BE2C (cell line): Measurements from ENCODE around the gene ZBTB45.

Experiments used
- DNase-seq: peaks from one replicate; pipeline ENCODE4 v3.0.0-alpha.2; 2020
- H3K27me3 ChIP-seq: fragments of 250-450 bp; sonication (Bioruptor Pico); 2 replicates; pipeline ENCODE4 v1.5.1; 2020; ENCODE audit warnings: mild to moderate bottlenecking
- H3K36me3 ChIP-seq: fragments of 250-450 bp; sonication (Bioruptor Pico); 2 replicates; pipeline ENCODE4 v1.5.1; 2020; ENCODE audit warnings: mild to moderate bottlenecking
- H3K4me1 ChIP-seq: fragments of 250-450 bp; sonication (Bioruptor Pico); 2 replicates; pipeline ENCODE4 v1.5.1; 2020
- H3K4me3 ChIP-seq: 2 replicates; pipeline ENCODE4 v1.5.1; 2011; ENCODE audit warnings: low read depth, low read length
- H3K9me3 ChIP-seq: fragments of 250-450 bp; sonication (Bioruptor Pico); 2 replicates; pipeline ENCODE4 v1.5.1; 2020
- CTCF ChIP-seq: IDR thresholded peaks from 2 replicates; pipeline ENCODE4 v1.5.1; 2012; ENCODE audit warnings: mild to moderate bottlenecking, low read depth, low read length

The ZBTB45 gene

GRCh38 chr19:58555369-58555885 is 35.8 kb upstream of the ZBTB45 start:
- H3K36me3 ChIP-seq, result peaks cover 38% of the 10 kb centered on the region

GRCh38 chr19:58554494-58555368 is 35.1 kb upstream of the ZBTB45 start, which contains the start of gene CHMP2A:
TSS of gene CHMP2A (minus strand) at chr19:58555105. CDS start at chr19:58554212, 893 bp downstream.
- DNase-seq, result peak; percentile 99
- TF ChIP-seq CTCF, result no peak
- H3K9me3 ChIP-seq, result no peaks in the 10 kb centered on the region
- H3K4me1 ChIP-seq, result peaks cover 5% of the 10 kb centered on the region
- H3K4me3 ChIP-seq, result peak within 1 kb of the TSS; percentile 88
- H3K36me3 ChIP-seq, result peaks cover 45% of the 10 kb centered on the region
- H3K27me3 ChIP-seq, result no peaks in the 10 kb centered on the region

More at GRCh38 chr19:58555369-58555885, 35.8 kb upstream of the ZBTB45 start:
- Histone ChIP-seq H3K9me3 (no peaks in the 10 kb centered on the region), H3K4me1 (peaks cover 8% of the 10 kb centered on the region), H3K4me3 (peak overlapping the region; percentile 88), H3K27me3 (no peaks in the 10 kb centered on the region)
- TF ChIP-seq CTCF, result no peak
- DNase-seq, result no peak

- Histone ChIP-seq H3K27me3 (no peaks in the 10 kb centered on the region), H3K4me3 (peak overlapping the region; percentile 88), H3K4me1 (peaks cover 4% of the 10 kb centered on the region), H3K36me3 (peaks cover 53% of the 10 kb centered on the region), H3K9me3 (no peaks in the 10 kb centered on the region)
- TF ChIP-seq CTCF, result no peak
- DNase-seq, result no peak
Observed at GRCh38 chr19:58553799-58554493, 34.3 kb upstream of the ZBTB45 start.

GRCh38 chr19:58552655-58553054 is 33.0 kb upstream of the ZBTB45 start:
- Histone ChIP-seq H3K36me3 (peaks cover 64% of the 10 kb centered on the region), H3K9me3 (no peaks in the 10 kb centered on the region), H3K27me3 (no peaks in the 10 kb centered on the region), H3K4me3 (no peak overlapping the region), H3K4me1 (peaks cover 4% of the 10 kb centered on the region)
- TF ChIP-seq CTCF, result no peak
- no peak for DNase-seq

GRCh38 chr19:58551577-58552471 is 32.2 kb upstream of the ZBTB45 start:
- no peak for DNase-seq
- H3K36me3 ChIP-seq, result peaks cover 67% of the 10 kb centered on the region

More at GRCh38 chr19:58551577-58552471, 32.2 kb upstream of the ZBTB45 start:
- Histone ChIP-seq H3K4me1 (peaks cover 4% of the 10 kb centered on the region), H3K9me3 (no peaks in the 10 kb centered on the region), H3K27me3 (no peaks in the 10 kb centered on the region), H3K4me3 (no peak overlapping the region)
- TF ChIP-seq CTCF, result no peak
